Right ventricle myocardium inferior (tissue), 1 donor: ENCODE results near the gene PGAM1. TPM values are rescaled to one million over a fixed set of nuclear protein-coding genes. Genes with fewer than 3 reads are reported as not detected.
"Not testable (repeated sequence)": the region's sequence is repeated elsewhere in the genome, so short reads cannot be mapped to it uniquely, and the experiment has no call there.

Source experiments
- ATAC-seq: fragments of 200-7000 bp; cut with Tn5 transposase; one replicate; pipeline ENCODE4 v1.9.1; 2020; ENCODE audit warnings: mild to moderate bottlenecking, moderate library complexity
- DNase-seq: peaks from one replicate; pipeline ENCODE4 v3.0.0; 2021; ENCODE audit errors: missing footprints
- intact Hi-C: fragments of 100-400 bp; cut with DNase I; formaldehyde crosslinking; loops from one replicate; pipeline ENCODE4 v1.11.0; 2022
- total RNA-seq: library from RNA; stranded (reverse); fragmentation: NEBNext Ultra II Directional; extraction: Animal tissue kit (Norgen Biotek cat#: 25700); gene quantifications from one replicate; pipeline ENCODE4 v1.2.1, GENCODE V29; 2021
- donor health status: DM: no; HTN: yes; CAD: no; lungs with severe emphysema.

Gene PGAM1
- total RNA-seq, 1 donor from 2014 or later, result 220 TPM

- DNase-seq, intact Hi-C loops, ATAC-seq: not testable (repeated sequence)
Measured at GRCh38 chr10:97479410-97479809, 53.4 kb downstream of the PGAM1 start.

- no peak for DNase-seq
- intact Hi-C loops, result no loop called here
- ATAC-seq, result no peak
Measured at GRCh38 chr10:97479939-97480338, 53.9 kb downstream of the PGAM1 start.

DNA sequence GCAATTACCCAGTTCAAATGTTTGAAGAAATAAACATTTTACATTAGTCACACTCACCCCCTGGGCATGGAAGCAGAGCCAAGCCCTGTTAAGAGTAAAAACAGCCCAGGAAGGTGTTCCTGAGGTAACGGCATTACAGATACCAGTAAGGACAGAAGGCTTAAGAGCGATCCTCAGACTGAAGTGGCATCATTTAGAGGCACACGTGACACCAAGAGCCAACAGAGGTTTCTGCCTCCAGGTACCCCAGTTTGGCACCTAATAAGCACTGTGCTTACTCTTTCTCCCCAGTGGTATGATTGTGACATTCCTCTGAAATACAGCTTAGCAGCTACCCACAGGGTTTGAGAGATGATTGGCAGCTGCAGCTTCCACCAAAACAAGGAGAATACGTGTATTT is 55.1 kb downstream of the PGAM1 start:
- intact Hi-C loops, result no loop called here
- no peak for ATAC-seq

GRCh38 chr10:97482381-97482780 is 56.4 kb downstream of the PGAM1 start:
- intact Hi-C loops, result no loop called here
- DNase-seq, result no peak
- no peak for ATAC-seq

More for the DNA sequence above, 55.1 kb downstream of the PGAM1 start:
- DNase-seq, result no peak

Other genes starting within 250 kb of the PGAM1 start
- gene SLIT1, start 240.2 kb upstream of the PGAM1 start, total RNA-seq, result 0.08 TPM
- gene ARHGAP19, start 133.6 kb upstream of the PGAM1 start, total RNA-seq, result 5.6 TPM
- gene FRAT1, start 106.9 kb upstream of the PGAM1 start, total RNA-seq, result 5.4 TPM
- gene FRAT2, start 91.5 kb upstream of the PGAM1 start, total RNA-seq, result 9.1 TPM
- 13.8 TPM for gene RRP12, start 24.9 kb upstream of the PGAM1 start, total RNA-seq
- gene EXOSC1, start 19.8 kb downstream of the PGAM1 start, total RNA-seq, result 18.2 TPM
- gene ZDHHC16, start 20.0 kb downstream of the PGAM1 start, total RNA-seq, result 19.1 TPM
- 37.7 TPM for gene MMS19, start 72.2 kb downstream of the PGAM1 start, total RNA-seq
- gene UBTD1, start 72.7 kb downstream of the PGAM1 start, total RNA-seq, result 26.6 TPM
- gene ANKRD2, start 146.6 kb downstream of the PGAM1 start, total RNA-seq, result 418 TPM
- gene HOGA1, start 158.2 kb downstream of the PGAM1 start, total RNA-seq, result 15.6 TPM
- 0.97 TPM for gene C10orf62, start 163.5 kb downstream of the PGAM1 start, total RNA-seq
- gene MORN4, start 207.3 kb downstream of the PGAM1 start, total RNA-seq, result 8.0 TPM
- 11.0 TPM for gene PI4K2A, start 214.5 kb downstream of the PGAM1 start, total RNA-seq